KMS-11 (cell line): ENCODE results near the gene DBNL.
A peak's percentile ranks its signal among the peaks of the same experiment; 100 is the strongest.

Experiments used
- H2AFZ ChIP-seq: fragments of 200-600 bp; sonication (generic); 2 replicates; pipeline ENCODE4 v1.6.1; 2016; ENCODE audit warnings: antibody characterized with exemption, mixed run types, low read depth
- H3K27ac ChIP-seq: fragments of 200-600 bp; sonication (generic); 2 replicates; pipeline ENCODE4 v1.6.1; 2016; ENCODE audit warnings: mild to moderate bottlenecking, mixed run types
- H3K27me3 ChIP-seq: fragments of 200-600 bp; sonication (generic); 2 replicates; pipeline ENCODE4 v1.6.1; 2017; ENCODE audit warnings: mild to moderate bottlenecking, low read depth, mixed run types, moderate library complexity; ENCODE audit not compliant: insufficient read depth
- H3K36me3 ChIP-seq: fragments of 200-600 bp; sonication (generic); 2 replicates; pipeline ENCODE4 v1.6.1; 2017; ENCODE audit warnings: mild to moderate bottlenecking, mixed run types; ENCODE audit not compliant: insufficient read depth
- H3K4me1 ChIP-seq: fragments of 200-600 bp; sonication (generic); 2 replicates; pipeline ENCODE4 v1.6.1; 2016; ENCODE audit warnings: mild to moderate bottlenecking, low read depth, mixed run types; ENCODE audit not compliant: poor library complexity, severe bottlenecking
- H3K4me2 ChIP-seq: fragments of 200-600 bp; sonication (generic); 2 replicates; pipeline ENCODE4 v1.7.0; 2016; ENCODE audit warnings: mild to moderate bottlenecking, mixed run types
- H3K4me3 ChIP-seq: fragments of 200-600 bp; sonication (generic); IDR thresholded peaks from 2 replicates; pipeline ENCODE4 v1.6.1; 2017; ENCODE audit warnings: low read depth, low read length, mixed read lengths; ENCODE audit not compliant: insufficient read depth
- H3K79me2 ChIP-seq: fragments of 200-600 bp; sonication (generic); 2 replicates; pipeline ENCODE4 v1.6.1; 2016; ENCODE audit warnings: low read depth, mixed run types; ENCODE audit not compliant: insufficient read depth
- H3K9ac ChIP-seq: fragments of 200-600 bp; sonication (generic); 2 replicates; pipeline ENCODE4 v1.6.1; 2016; ENCODE audit warnings: mild to moderate bottlenecking, mixed run types
- H4K20me1 ChIP-seq: fragments of 200-600 bp; sonication (generic); 2 replicates; pipeline ENCODE4 v1.6.1; 2016; ENCODE audit warnings: mild to moderate bottlenecking, mixed run types; ENCODE audit not compliant: insufficient read depth
- CTCF ChIP-seq: fragments of 200-600 bp; sonication (generic); conservative IDR thresholded peaks from 2 replicates; pipeline ENCODE4 v1.6.1; 2017; ENCODE audit warnings: low read depth, mild to moderate bottlenecking, antibody characterized with exemption, low read length, moderate library complexity, mixed read lengths

Gene DBNL

DNA sequence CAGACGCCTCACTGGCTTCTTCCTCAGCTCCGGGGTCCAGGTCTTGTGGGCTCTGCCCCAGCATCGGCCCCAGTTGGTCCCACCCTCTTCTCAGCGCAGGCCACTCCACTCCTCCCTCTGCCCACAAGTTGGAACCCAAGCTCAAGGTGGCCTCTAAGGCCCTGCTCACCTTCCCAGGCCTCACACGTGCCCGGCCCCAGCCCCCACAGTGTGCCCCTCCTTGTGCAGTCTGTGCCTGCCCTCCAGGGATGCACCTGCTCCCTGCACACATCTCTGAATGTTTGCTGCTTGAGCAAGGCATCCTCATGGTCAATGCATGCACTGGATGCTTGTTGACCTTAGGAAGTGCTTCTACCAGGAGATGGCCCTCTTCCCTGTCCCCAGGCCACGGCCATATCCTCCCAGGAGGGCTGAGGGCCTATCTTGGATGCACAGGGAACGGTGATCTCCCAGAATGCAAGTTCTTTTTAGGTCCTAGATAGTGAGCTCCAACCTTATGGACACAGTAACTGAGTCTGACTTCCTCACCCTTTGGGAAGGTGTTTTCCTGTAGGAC is 51.9 kb downstream of the DBNL start:
- no peaks in the 10 kb centered on the region for H3K36me3 ChIP-seq
- no peak overlapping the region for H2AFZ ChIP-seq
- peaks cover 22% of the 10 kb centered on the region for H3K4me1 ChIP-seq
- H3K4me2 ChIP-seq = no peak overlapping the region
- H3K79me2 ChIP-seq = no peaks in the 10 kb centered on the region
- H3K4me3 ChIP-seq = no peak overlapping the region
- no peak overlapping the region for H3K27ac ChIP-seq
- no peak overlapping the region for H3K9ac ChIP-seq
- H3K27me3 ChIP-seq = no peaks in the 10 kb centered on the region
- H4K20me1 ChIP-seq = no peaks in the 10 kb centered on the region
- TF ChIP-seq CTCF = no peak

GRCh38 chr7:44097064-44097932 is 52.8 kb downstream of the DBNL start:
- Histone ChIP-seq H3K27me3 (no peaks in the 10 kb centered on the region), H3K9ac (no peak overlapping the region), H3K79me2 (no peaks in the 10 kb centered on the region), H3K4me3 (no peak overlapping the region), H3K36me3 (no peaks in the 10 kb centered on the region), H4K20me1 (no peaks in the 10 kb centered on the region), H3K4me2 (peak overlapping the region; percentile 11; the same call in 1 of the 2 replicates), H2AFZ (peak overlapping the region; percentile 48; the same call in 1 of the 2 replicates), H3K4me1 (peaks cover 22% of the 10 kb centered on the region), H3K27ac (peak overlapping the region; percentile 40; the same call in 1 of the 2 replicates)
- no peak for TF ChIP-seq CTCF

- no peaks in the 10 kb centered on the region for H3K27me3 ChIP-seq
- no peaks in the 10 kb centered on the region for H4K20me1 ChIP-seq
- no peak overlapping the region for H3K9ac ChIP-seq
- no peak overlapping the region for H3K4me3 ChIP-seq
- H3K27ac ChIP-seq = peak overlapping the region; percentile 40; the same call in 1 of the 2 replicates
- no peak overlapping the region; the same call in 1 of the 2 replicates for H3K4me2 ChIP-seq
- no peak for TF ChIP-seq CTCF
- peak overlapping the region; percentile 48; the same call in 1 of the 2 replicates for H2AFZ ChIP-seq
- H3K4me1 ChIP-seq = peaks cover 22% of the 10 kb centered on the region
- H3K36me3 ChIP-seq = no peaks in the 10 kb centered on the region
- no peaks in the 10 kb centered on the region for H3K79me2 ChIP-seq
Observed at GRCh38 chr7:44098092-44099068, 53.9 kb downstream of the DBNL start.

GRCh38 chr7:44099669-44100068 is 55.2 kb downstream of the DBNL start:
- no peak for TF ChIP-seq CTCF
- Histone ChIP-seq H3K9ac (no peak overlapping the region), H3K27ac (no peak overlapping the region)

More at GRCh38 chr7:44099669-44100068, 55.2 kb downstream of the DBNL start:
- H3K79me2 ChIP-seq = no peaks in the 10 kb centered on the region
- H3K27me3 ChIP-seq = no peaks in the 10 kb centered on the region
- no peak overlapping the region for H3K4me2 ChIP-seq
- no peaks in the 10 kb centered on the region for H4K20me1 ChIP-seq
- H3K4me3 ChIP-seq = no peak overlapping the region
- no peak overlapping the region for H2AFZ ChIP-seq
- no peaks in the 10 kb centered on the region for H3K36me3 ChIP-seq
- peaks cover 16% of the 10 kb centered on the region for H3K4me1 ChIP-seq
